OCI-LY1 (cell line): ENCODE results near the gene IFITM10.
"Not testable (repeated sequence)": the region's sequence is repeated elsewhere in the genome, so short reads cannot be mapped to it uniquely, and the experiment has no call there.

ENCODE experiments used
- H2AFZ ChIP-seq: fragments of 200-600 bp; sonication (generic), shearing (Covaris generic); 2 replicates; pipeline ENCODE4 v1.6.0; 2014; ENCODE audit warnings: antibody characterized with exemption, mild to moderate bottlenecking, low read length
- H3F3A ChIP-seq: fragments of 200-600 bp; sonication (generic), shearing (Covaris generic); 2 replicates; pipeline ENCODE4 v1.6.0; 2014; ENCODE audit warnings: mild to moderate bottlenecking, antibody characterized with exemption, low read length, moderate library complexity; ENCODE audit not compliant: insufficient read depth
- H3K27ac ChIP-seq: fragments of 200-600 bp; sonication (generic); 2 replicates; pipeline ENCODE4 v1.5.1; 2014; ENCODE audit warnings: low read length, mixed run types, mild to moderate bottlenecking, low read depth; ENCODE audit not compliant: poor library complexity, severe bottlenecking
- H3K27me3 ChIP-seq: fragments of 200-600 bp; sonication (generic); 2 replicates; pipeline ENCODE4 v1.6.0; 2014; ENCODE audit warnings: antibody characterized with exemption, mild to moderate bottlenecking, low read length, moderate library complexity; ENCODE audit not compliant: insufficient read depth
- H3K36me3 ChIP-seq: fragments of 200-600 bp; sonication (generic); 2 replicates; pipeline ENCODE4 v1.6.1; 2014; ENCODE audit warnings: mild to moderate bottlenecking, antibody characterized with exemption, low read length, moderate library complexity, mixed read lengths; ENCODE audit not compliant: insufficient read depth
- H3K4me1 ChIP-seq: fragments of 200-600 bp; sonication (generic); 2 replicates; pipeline ENCODE4 v1.5.1; 2014; ENCODE audit warnings: mild to moderate bottlenecking, low read length, moderate library complexity; ENCODE audit not compliant: insufficient read depth, severe bottlenecking
- H3K4me2 ChIP-seq: fragments of 200-600 bp; sonication (generic), shearing (Covaris generic); 2 replicates; pipeline ENCODE4 v1.6.1; 2014; ENCODE audit warnings: low read length
- H3K4me3 ChIP-seq: fragments of 200-600 bp; sonication (generic); 2 replicates; pipeline ENCODE4 v1.5.1; 2014; ENCODE audit warnings: low read length, low read depth, mild to moderate bottlenecking, mixed read lengths; ENCODE audit not compliant: poor library complexity, severe bottlenecking
- H3K79me2 ChIP-seq: fragments of 200-600 bp; shearing (Covaris generic); 2 replicates; pipeline ENCODE4 v1.6.1; 2016; ENCODE audit warnings: mixed run types, low read length, mixed read lengths; ENCODE audit not compliant: insufficient read depth
- H3K9ac ChIP-seq: fragments of 200-600 bp; sonication (generic), shearing (Covaris generic); 2 replicates; pipeline ENCODE4 v1.6.1; 2014; ENCODE audit warnings: mild to moderate bottlenecking, low read length, mixed read lengths
- H3K9me2 ChIP-seq: fragments of 200-600 bp; sonication (generic), shearing (Covaris generic); 2 replicates; pipeline ENCODE4 v1.6.1; 2014; ENCODE audit warnings: low read depth, mild to moderate bottlenecking, low read length, mixed read lengths
- H3K9me3 ChIP-seq: fragments of 200-600 bp; shearing (Covaris generic); 2 replicates; pipeline ENCODE4 v1.6.1; 2014; ENCODE audit warnings: low read length, mixed read lengths
- H4K20me1 ChIP-seq: fragments of 200-600 bp; sonication (generic), shearing (Covaris generic); 2 replicates; pipeline ENCODE4 v1.6.0; 2016; ENCODE audit warnings: mild to moderate bottlenecking, low read length; ENCODE audit not compliant: insufficient read depth

Gene IFITM10

GRCh38 chr11:1684886-1685874 lies 65.2 kb downstream of the IFITM10 start:
- not testable (repeated sequence) for H3K79me2 ChIP-seq, H3K27ac ChIP-seq, H3K9ac ChIP-seq, H4K20me1 ChIP-seq, H3K9me2 ChIP-seq, H3K4me3 ChIP-seq, H3F3A ChIP-seq, H3K36me3 ChIP-seq, H3K4me1 ChIP-seq, H3K9me3 ChIP-seq, H3K27me3 ChIP-seq, H2AFZ ChIP-seq, H3K4me2 ChIP-seq

GRCh38 chr11:1683904-1684572 lies 66.4 kb downstream of the IFITM10 start:
- not testable (repeated sequence) for H3K9ac ChIP-seq, H3K27me3 ChIP-seq, H3K79me2 ChIP-seq, H3K4me2 ChIP-seq, H3K9me3 ChIP-seq, H2AFZ ChIP-seq, H3K4me3 ChIP-seq, H3K27ac ChIP-seq, H3F3A ChIP-seq, H3K9me2 ChIP-seq, H4K20me1 ChIP-seq, H3K4me1 ChIP-seq, H3K36me3 ChIP-seq

DNA sequence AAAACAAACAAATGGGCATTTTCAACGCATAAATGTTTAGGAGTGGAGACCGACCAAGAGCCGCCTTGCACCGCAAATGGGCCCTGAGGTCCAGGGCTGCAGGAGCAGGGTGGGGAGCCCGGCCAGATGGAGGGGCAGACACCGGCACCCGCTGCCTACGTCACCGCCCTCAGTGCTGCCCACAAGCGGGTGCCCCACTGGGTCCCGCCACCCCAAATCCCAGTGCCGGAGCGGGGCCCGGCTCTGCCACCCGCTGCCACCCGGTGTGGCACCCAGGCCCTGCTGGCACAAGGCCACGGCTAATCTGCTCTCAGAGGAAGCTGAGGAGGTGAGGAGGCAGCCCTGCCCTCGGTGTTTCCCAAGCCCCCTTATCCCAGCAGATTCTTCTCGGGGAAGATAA lies 67.2 kb downstream of the IFITM10 start:
- not testable (repeated sequence) for H4K20me1 ChIP-seq, H3K4me2 ChIP-seq

More for the DNA sequence above, 67.2 kb downstream of the IFITM10 start:
- not testable (repeated sequence) for H3K79me2 ChIP-seq, H3K4me1 ChIP-seq, H3K9me3 ChIP-seq, H3K27me3 ChIP-seq, H3K9ac ChIP-seq, H3K27ac ChIP-seq, H3K9me2 ChIP-seq, H3K36me3 ChIP-seq, H3F3A ChIP-seq, H3K4me3 ChIP-seq, H2AFZ ChIP-seq
